ENCODE measurements around the gene PABPN1. TPM values are rescaled to one million over a fixed set of nuclear protein-coding genes. Genes with fewer than 3 reads are reported as not detected.

The PABPN1 gene
- total RNA-seq, 1 experiment from 2014 or later: 126 TPM

GRCh38 chr14:23307146-23307530 is 14.1 kb upstream of the PABPN1 start:
- Histone ChIP-seq H3K4me1 (ENCODE audit: low read length) (peaks cover 34% of the 10 kb centered on the region), H3K4me3 (ENCODE audit: low read length) (peak overlapping the region; percentile 97), H3K9ac (ENCODE audit: low read length) (peak overlapping the region; percentile 98), H2AFZ (ENCODE audit: low read length) (no peak overlapping the region), H3K9me2 (replicated peaks; ENCODE audit: insufficient read depth, low read length) (no peaks in the 10 kb centered on the region), H3K79me2 (ENCODE audit: low read length) (peaks cover 57% of the 10 kb centered on the region), H3K4me2 (ENCODE audit: low read depth, low read length, poor library complexity, severe bottlenecking) (peak overlapping the region; percentile 95), H3K36me3 (ENCODE audit: insufficient read depth, low read length) (peaks cover 9% of the 10 kb centered on the region; the same call in 1 of the 2 replicates), H3K27me3 (ENCODE audit: low read length) (no peaks in the 10 kb centered on the region), H4K20me1 (ENCODE audit: insufficient read depth, low read depth, low read length) (no peaks in the 10 kb centered on the region), H3K9me3 (ENCODE audit: low read length) (no peaks in the 10 kb centered on the region), H3K27ac (ENCODE audit: low read length) (peak overlapping the region; percentile 59)
- DNase-seq: no peak

- peaks cover 29% of the 10 kb centered on the region for H3K4me1 ChIP-seq (ENCODE audit: low read length)
Measured at GRCh38 chr14:23307687-23308644, 13.3 kb upstream of the PABPN1 start.

GRCh38 chr14:23308721-23309445 is 12.4 kb upstream of the PABPN1 start:
- Histone ChIP-seq H3K36me3 (ENCODE audit: insufficient read depth, low read length) (peaks cover 9% of the 10 kb centered on the region; the same call in 1 of the 2 replicates), H3K27ac (ENCODE audit: low read length) (no peak overlapping the region), H2AFZ (ENCODE audit: low read length) (no peak overlapping the region), H3K9me3 (ENCODE audit: low read length) (no peaks in the 10 kb centered on the region), H3K9me2 (replicated peaks; ENCODE audit: insufficient read depth, low read length) (no peaks in the 10 kb centered on the region), H3K4me1 (ENCODE audit: low read length) (peaks cover 26% of the 10 kb centered on the region), H3K79me2 (ENCODE audit: low read length) (peaks cover 54% of the 10 kb centered on the region), H4K20me1 (ENCODE audit: insufficient read depth, low read depth, low read length) (no peaks in the 10 kb centered on the region), H3K9ac (ENCODE audit: low read length) (0 out of 2 replicates have a peak overlapping the region, but pooled peaks have one; percentile 98), H3K4me3 (ENCODE audit: low read length) (no peak overlapping the region), H3K27me3 (ENCODE audit: low read length) (no peaks in the 10 kb centered on the region), H3K4me2 (ENCODE audit: low read depth, low read length, poor library complexity, severe bottlenecking) (no peak overlapping the region)
- no peak for DNase-seq

More at GRCh38 chr14:23307687-23308644, 13.3 kb upstream of the PABPN1 start:
- Histone ChIP-seq H4K20me1 (ENCODE audit: insufficient read depth, low read depth, low read length) (no peaks in the 10 kb centered on the region), H3K4me2 (ENCODE audit: low read depth, low read length, poor library complexity, severe bottlenecking) (peak overlapping the region; percentile 95), H3K9me2 (replicated peaks; ENCODE audit: insufficient read depth, low read length) (no peaks in the 10 kb centered on the region), H2AFZ (ENCODE audit: low read length) (no peak overlapping the region), H3K9me3 (ENCODE audit: low read length) (no peaks in the 10 kb centered on the region), H3K4me3 (ENCODE audit: low read length) (peak overlapping the region; percentile 97), H3K9ac (ENCODE audit: low read length) (peak overlapping the region; percentile 98), H3K27me3 (ENCODE audit: low read length) (no peaks in the 10 kb centered on the region), H3K27ac (ENCODE audit: low read length) (peak overlapping the region; percentile 59; the same call in 1 of the 2 replicates), H3K79me2 (ENCODE audit: low read length) (peaks cover 57% of the 10 kb centered on the region), H3K36me3 (ENCODE audit: insufficient read depth, low read length) (peaks cover 9% of the 10 kb centered on the region; the same call in 1 of the 2 replicates)
- no peak for DNase-seq

- Histone ChIP-seq H4K20me1 (ENCODE audit: insufficient read depth, low read depth, low read length) (no peaks in the 10 kb centered on the region), H3K9me3 (ENCODE audit: low read length) (no peaks in the 10 kb centered on the region), H3K4me1 (ENCODE audit: low read length) (peaks cover 24% of the 10 kb centered on the region), H3K9ac (ENCODE audit: low read length) (no peak overlapping the region), H3K9me2 (replicated peaks; ENCODE audit: insufficient read depth, low read length) (no peaks in the 10 kb centered on the region), H3K79me2 (ENCODE audit: low read length) (peaks cover 54% of the 10 kb centered on the region), H2AFZ (ENCODE audit: low read length) (no peak overlapping the region), H3K4me3 (ENCODE audit: low read length) (no peak overlapping the region), H3K4me2 (ENCODE audit: low read depth, low read length, poor library complexity, severe bottlenecking) (no peak overlapping the region), H3K36me3 (ENCODE audit: insufficient read depth, low read length) (peaks cover 9% of the 10 kb centered on the region; the same call in 1 of the 2 replicates), H3K27ac (ENCODE audit: low read length) (no peak overlapping the region), H3K27me3 (ENCODE audit: low read length) (no peaks in the 10 kb centered on the region)
- DNase-seq: no peak
Measured at GRCh38 chr14:23310546-23310945, 10.7 kb upstream of the PABPN1 start.

- Histone ChIP-seq H3K79me2 (ENCODE audit: low read length) (peaks cover 7% of the 10 kb centered on the region; the same call in 1 of the 2 replicates), H3K9me2 (replicated peaks; ENCODE audit: insufficient read depth, low read length) (no peaks in the 10 kb centered on the region), H3K9me3 (ENCODE audit: low read length) (no peaks in the 10 kb centered on the region), H3K36me3 (ENCODE audit: insufficient read depth, low read length) (no peaks in the 10 kb centered on the region), H3K27me3 (ENCODE audit: low read length) (no peaks in the 10 kb centered on the region), H2AFZ (ENCODE audit: low read length) (no peak overlapping the region), H3K9ac (ENCODE audit: low read length) (no peak overlapping the region), H3K27ac (ENCODE audit: low read length) (no peak overlapping the region), H4K20me1 (ENCODE audit: insufficient read depth, low read depth, low read length) (no peaks in the 10 kb centered on the region), H3K4me2 (ENCODE audit: low read depth, low read length, poor library complexity, severe bottlenecking) (no peak overlapping the region), H3K4me1 (ENCODE audit: low read length) (peaks cover 14% of the 10 kb centered on the region), H3K4me3 (ENCODE audit: low read length) (no peak overlapping the region)
- no peak for DNase-seq
Measured at GRCh38 chr14:23316300-23316699, 5.0 kb upstream of the PABPN1 start.

- Histone ChIP-seq H2AFZ (ENCODE audit: low read length) (0 out of 2 replicates have a peak overlapping the region, but pooled peaks have one; percentile 8), H3K9ac (ENCODE audit: low read length) (peak overlapping the region; percentile 71), H3K4me3 (ENCODE audit: low read length) (peak overlapping the region; percentile 69)
Measured at GRCh38 chr14:23319746-23320583, 1.3 kb upstream of the PABPN1 start.

GRCh38 chr14:23321572-23322547 is 603 bp downstream of the PABPN1 start:
- Histone ChIP-seq H3K4me3 (ENCODE audit: low read length) (peak overlapping the region; percentile 86), H2AFZ (ENCODE audit: low read length) (no peak overlapping the region), H3K4me2 (ENCODE audit: low read depth, low read length, poor library complexity, severe bottlenecking) (peak overlapping the region; percentile 85), H3K4me1 (ENCODE audit: low read length) (peaks cover 34% of the 10 kb centered on the region), H3K9ac (ENCODE audit: low read length) (peak overlapping the region; percentile 92), H3K36me3 (ENCODE audit: insufficient read depth, low read length) (peaks cover 28% of the 10 kb centered on the region), H3K79me2 (ENCODE audit: low read length) (peaks cover 30% of the 10 kb centered on the region), H3K9me3 (ENCODE audit: low read length) (no peaks in the 10 kb centered on the region), H4K20me1 (ENCODE audit: insufficient read depth, low read depth, low read length) (peaks cover 6% of the 10 kb centered on the region; the same call in 1 of the 2 replicates), H3K27me3 (ENCODE audit: low read length) (no peaks in the 10 kb centered on the region), H3K9me2 (replicated peaks; ENCODE audit: insufficient read depth, low read length) (no peaks in the 10 kb centered on the region), H3K27ac (ENCODE audit: low read length) (peak overlapping the region; percentile 59)
- peak; percentile 83 for DNase-seq

More at GRCh38 chr14:23319746-23320583, 1.3 kb upstream of the PABPN1 start:
- DNase-seq: no peak
- peak overlapping the region; percentile 83 for H3K4me2 ChIP-seq (ENCODE audit: low read depth, low read length, poor library complexity, severe bottlenecking)
- no peaks in the 10 kb centered on the region for H3K27me3 ChIP-seq (ENCODE audit: low read length)
- no peaks in the 10 kb centered on the region for H3K9me2 ChIP-seq (replicated peaks; ENCODE audit: insufficient read depth, low read length)
- H4K20me1 ChIP-seq (ENCODE audit: insufficient read depth, low read depth, low read length): peaks cover 6% of the 10 kb centered on the region; the same call in 1 of the 2 replicates
- H3K79me2 ChIP-seq (ENCODE audit: low read length): peaks cover 30% of the 10 kb centered on the region
- peak overlapping the region; percentile 55 for H3K27ac ChIP-seq (ENCODE audit: low read length)
- H3K4me1 ChIP-seq (ENCODE audit: low read length): peaks cover 34% of the 10 kb centered on the region
- no peaks in the 10 kb centered on the region for H3K9me3 ChIP-seq (ENCODE audit: low read length)
- H3K36me3 ChIP-seq (ENCODE audit: insufficient read depth, low read length): peaks cover 26% of the 10 kb centered on the region
